Measurements from ENCODE around the gene PFKP.

PFKP gene

DNA sequence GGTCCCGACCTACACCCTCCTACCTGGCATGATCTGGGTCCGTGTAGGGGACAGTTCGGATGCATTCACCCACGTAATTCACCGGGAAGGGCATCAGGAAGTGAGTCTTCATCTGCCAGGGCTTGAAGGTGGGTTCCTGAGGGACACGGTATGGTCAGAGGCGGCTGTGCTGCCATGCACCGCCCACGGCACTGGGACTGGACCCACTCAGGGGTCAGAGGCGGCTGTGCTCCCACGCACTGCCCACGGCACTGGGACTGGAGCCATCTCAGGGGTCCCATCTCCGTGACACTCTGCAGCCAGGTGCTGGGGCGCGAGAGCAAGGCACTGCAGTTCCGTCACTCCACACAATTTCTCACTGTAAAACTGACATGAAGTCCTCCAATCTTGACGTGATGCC, 76.0 kb downstream of the PFKP start:
- no peak for DNase-seq (ENCODE audit: low read depth in 1 of 2, low spot score in 1 of 2)
- TF ChIP-seq GABPA (IDR thresholded peaks at IDR 0.05; ENCODE audit: low read depth) (no peak), POLR2AphosphoS5 (IDR thresholded peaks at IDR 0.05; ENCODE audit: low read depth) (no peak), SPI1 (IDR thresholded peaks at IDR 0.05; ENCODE audit: borderline replicate concordance, low read depth) (no peak)
- TF ChIP-seq, protein P1, sequence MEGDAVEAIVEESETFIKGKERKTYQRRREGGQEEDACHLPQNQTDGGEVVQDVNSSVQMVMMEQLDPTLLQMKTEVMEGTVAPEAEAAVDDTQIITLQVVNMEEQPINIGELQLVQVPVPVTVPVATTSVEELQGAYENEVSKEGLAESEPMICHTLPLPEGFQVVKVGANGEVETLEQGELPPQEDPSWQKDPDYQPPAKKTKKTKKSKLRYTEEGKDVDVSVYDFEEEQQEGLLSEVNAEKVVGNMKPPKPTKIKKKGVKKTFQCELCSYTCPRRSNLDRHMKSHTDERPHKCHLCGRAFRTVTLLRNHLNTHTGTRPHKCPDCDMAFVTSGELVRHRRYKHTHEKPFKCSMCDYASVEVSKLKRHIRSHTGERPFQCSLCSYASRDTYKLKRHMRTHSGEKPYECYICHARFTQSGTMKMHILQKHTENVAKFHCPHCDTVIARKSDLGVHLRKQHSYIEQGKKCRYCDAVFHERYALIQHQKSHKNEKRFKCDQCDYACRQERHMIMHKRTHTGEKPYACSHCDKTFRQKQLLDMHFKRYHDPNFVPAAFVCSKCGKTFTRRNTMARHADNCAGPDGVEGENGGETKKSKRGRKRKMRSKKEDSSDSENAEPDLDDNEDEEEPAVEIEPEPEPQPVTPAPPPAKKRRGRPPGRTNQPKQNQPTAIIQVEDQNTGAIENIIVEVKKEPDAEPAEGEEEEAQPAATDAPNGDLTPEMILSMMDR (IDR thresholded peaks at IDR 0.05; ENCODE audit: insufficient read depth, low read length): no peak
- TF ChIP-seq, protein P2, sequence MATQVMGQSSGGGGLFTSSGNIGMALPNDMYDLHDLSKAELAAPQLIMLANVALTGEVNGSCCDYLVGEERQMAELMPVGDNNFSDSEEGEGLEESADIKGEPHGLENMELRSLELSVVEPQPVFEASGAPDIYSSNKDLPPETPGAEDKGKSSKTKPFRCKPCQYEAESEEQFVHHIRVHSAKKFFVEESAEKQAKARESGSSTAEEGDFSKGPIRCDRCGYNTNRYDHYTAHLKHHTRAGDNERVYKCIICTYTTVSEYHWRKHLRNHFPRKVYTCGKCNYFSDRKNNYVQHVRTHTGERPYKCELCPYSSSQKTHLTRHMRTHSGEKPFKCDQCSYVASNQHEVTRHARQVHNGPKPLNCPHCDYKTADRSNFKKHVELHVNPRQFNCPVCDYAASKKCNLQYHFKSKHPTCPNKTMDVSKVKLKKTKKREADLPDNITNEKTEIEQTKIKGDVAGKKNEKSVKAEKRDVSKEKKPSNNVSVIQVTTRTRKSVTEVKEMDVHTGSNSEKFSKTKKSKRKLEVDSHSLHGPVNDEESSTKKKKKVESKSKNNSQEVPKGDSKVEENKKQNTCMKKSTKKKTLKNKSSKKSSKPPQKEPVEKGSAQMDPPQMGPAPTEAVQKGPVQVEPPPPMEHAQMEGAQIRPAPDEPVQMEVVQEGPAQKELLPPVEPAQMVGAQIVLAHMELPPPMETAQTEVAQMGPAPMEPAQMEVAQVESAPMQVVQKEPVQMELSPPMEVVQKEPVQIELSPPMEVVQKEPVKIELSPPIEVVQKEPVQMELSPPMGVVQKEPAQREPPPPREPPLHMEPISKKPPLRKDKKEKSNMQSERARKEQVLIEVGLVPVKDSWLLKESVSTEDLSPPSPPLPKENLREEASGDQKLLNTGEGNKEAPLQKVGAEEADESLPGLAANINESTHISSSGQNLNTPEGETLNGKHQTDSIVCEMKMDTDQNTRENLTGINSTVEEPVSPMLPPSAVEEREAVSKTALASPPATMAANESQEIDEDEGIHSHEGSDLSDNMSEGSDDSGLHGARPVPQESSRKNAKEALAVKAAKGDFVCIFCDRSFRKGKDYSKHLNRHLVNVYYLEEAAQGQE (IDR thresholded peaks at IDR 0.05; ENCODE audit: insufficient replicate concordance, low read depth): no peak
- H3K4me3 ChIP-seq (replicated peaks; ENCODE audit: insufficient read depth, low read length): no peak overlapping the region
- no peak overlapping the region for H3K27ac ChIP-seq (replicated peaks)
- H3K27me3 ChIP-seq (ENCODE audit: insufficient read depth, poor library complexity, severe bottlenecking): no peaks in the 10 kb centered on the region

GRCh38 chr10:3143791-3144434, 76.6 kb downstream of the PFKP start:
- no peak overlapping the region for H3K4me3 ChIP-seq (replicated peaks; ENCODE audit: insufficient read depth, low read length)
- DNase-seq (ENCODE audit: low read depth in 1 of 2, low spot score in 1 of 2): no peak
- no peak for TF ChIP-seq POLR2AphosphoS5 (IDR thresholded peaks at IDR 0.05; ENCODE audit: low read depth)
- TF ChIP-seq, protein P2 (IDR thresholded peaks at IDR 0.05; ENCODE audit: insufficient replicate concordance, low read depth): no peak
- TF ChIP-seq, protein P1 (IDR thresholded peaks at IDR 0.05; ENCODE audit: insufficient read depth, low read length): no peak
- TF ChIP-seq SPI1 (IDR thresholded peaks at IDR 0.05; ENCODE audit: borderline replicate concordance, low read depth): no peak
- TF ChIP-seq GABPA (IDR thresholded peaks at IDR 0.05; ENCODE audit: low read depth): no peak
- H3K27me3 ChIP-seq (ENCODE audit: insufficient read depth, poor library complexity, severe bottlenecking): no peaks in the 10 kb centered on the region
- no peak overlapping the region for H3K27ac ChIP-seq (replicated peaks)

DNA sequence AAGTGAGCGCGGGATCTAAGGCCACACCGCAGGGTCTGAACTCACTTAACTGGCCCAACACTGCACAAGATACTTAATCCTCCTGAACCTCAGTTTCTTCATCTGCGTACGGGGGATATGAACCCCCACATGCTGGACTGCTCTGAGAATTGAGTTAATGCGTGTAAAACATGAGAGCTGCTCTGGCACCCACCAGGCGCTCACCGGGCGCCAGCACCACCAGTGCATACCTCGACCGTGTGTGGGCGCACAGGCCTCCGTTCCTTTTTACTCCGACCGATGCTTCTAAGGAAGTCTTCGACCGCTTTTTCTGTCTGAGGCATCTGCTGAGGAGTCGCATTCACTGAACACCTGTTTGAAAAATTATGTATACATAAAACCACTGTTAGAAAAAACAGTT, 78.0 kb downstream of the PFKP start:
- no peak for DNase-seq (ENCODE audit: low read depth in 1 of 2, low spot score in 1 of 2)

More for the DNA sequence above, 78.0 kb downstream of the PFKP start:
- Histone ChIP-seq H3K4me3 (replicated peaks; ENCODE audit: insufficient read depth, low read length) (no peak overlapping the region), H3K27ac (replicated peaks) (no peak overlapping the region), H3K27me3 (ENCODE audit: insufficient read depth, poor library complexity, severe bottlenecking) (no peaks in the 10 kb centered on the region)
- TF ChIP-seq, protein P2 (IDR thresholded peaks at IDR 0.05; ENCODE audit: insufficient replicate concordance, low read depth): no peak
- TF ChIP-seq GABPA (IDR thresholded peaks at IDR 0.05; ENCODE audit: low read depth): no peak
- no peak for TF ChIP-seq SPI1 (IDR thresholded peaks at IDR 0.05; ENCODE audit: borderline replicate concordance, low read depth)
- TF ChIP-seq POLR2AphosphoS5 (IDR thresholded peaks at IDR 0.05; ENCODE audit: low read depth): no peak
- TF ChIP-seq, protein P1 (IDR thresholded peaks at IDR 0.05; ENCODE audit: insufficient read depth, low read length): no peak

Measured in HL-60 (cell line).